Vagina (tissue), 2 donors: Measurements from ENCODE around the gene HSPA12A. TPM values are rescaled to one million over a fixed set of nuclear protein-coding genes. Genes with fewer than 3 reads are reported as not detected.

Source experiments
- DNase-seq, 2 donors: peaks; one replicate each; pipeline ENCODE4 v3.0.0-alpha.2; 2017; ENCODE audit errors: extremely low spot score in 2 of 2
- H3K27ac ChIP-seq: fragments of 200-600 bp; sonication (generic); one replicate; pipeline ENCODE4 v1.5.1; 2019
- H3K27me3 ChIP-seq: fragments of 200-600 bp; sonication (generic); one replicate; pipeline ENCODE4 v1.5.1; 2019
- H3K36me3 ChIP-seq, 2 donors: fragments of 200-600 bp; sonication (generic); one replicate each; pipeline ENCODE4 v1.5.1; 2017 to 2019
- H3K4me1 ChIP-seq: fragments of 200-600 bp; sonication (generic); one replicate; pipeline ENCODE4 v1.5.1; 2019
- H3K4me3 ChIP-seq, 2 donors: fragments of 200-600 bp; sonication (generic); 1 replicate in 1 of 2; 2 replicates in 1 of 2; pipeline ENCODE4 v1.5.1; 2016 to 2019
- H3K9me3 ChIP-seq: fragments of 200-600 bp; sonication (generic); one replicate; pipeline ENCODE4 v1.5.1; 2019
- POLR2A ChIP-seq, 2 donors: fragments of 450-650 bp; IDR thresholded peaks; one replicate each; pipeline ENCODE4 v1.6.1; 2017; ENCODE audit warnings: antibody characterized with exemption in 2 of 2, mild to moderate bottlenecking in 2 of 2, moderate library complexity in 2 of 2
- POLR2AphosphoS5 ChIP-seq, 2 donors: sonication (generic); formaldehyde crosslinking; IDR thresholded peaks; one replicate each; pipeline ENCODE4 v1.9.0; 2017; ENCODE audit warnings: antibody characterized with exemption in 2 of 2, mild to moderate bottlenecking in 2 of 2, low read depth in 1 of 2; ENCODE audit not compliant: insufficient read depth in 1 of 2
- intact Hi-C: fragments of 100-400 bp; cut with DNase I; formaldehyde crosslinking; loops from one replicate; pipeline ENCODE4 v1.15.1; 2023
- total RNA-seq: library from RNA; depleted of rRNA; stranded (reverse); fragments of >200 nt; gene quantifications from one replicate; pipeline ENCODE4 v1.2.3, GENCODE V29; 2016
- TF ChIP-seq, protein P1 (sequence below), 3 experiments: fragments of 450-650 bp in 2 of 3; fragments of 200-600 bp in 1 of 3; sonication (generic) in 1 of 3; IDR thresholded peaks; one replicate each; pipeline ENCODE4 v1.5.1; 2017 to 2019; ENCODE audit warnings: antibody characterized with exemption in 3 of 3, mild to moderate bottlenecking in 2 of 3, moderate library complexity in 2 of 3

Gene HSPA12A
- total RNA-seq, 1 donor from 2014 or later, result 28.7 TPM

DNA sequence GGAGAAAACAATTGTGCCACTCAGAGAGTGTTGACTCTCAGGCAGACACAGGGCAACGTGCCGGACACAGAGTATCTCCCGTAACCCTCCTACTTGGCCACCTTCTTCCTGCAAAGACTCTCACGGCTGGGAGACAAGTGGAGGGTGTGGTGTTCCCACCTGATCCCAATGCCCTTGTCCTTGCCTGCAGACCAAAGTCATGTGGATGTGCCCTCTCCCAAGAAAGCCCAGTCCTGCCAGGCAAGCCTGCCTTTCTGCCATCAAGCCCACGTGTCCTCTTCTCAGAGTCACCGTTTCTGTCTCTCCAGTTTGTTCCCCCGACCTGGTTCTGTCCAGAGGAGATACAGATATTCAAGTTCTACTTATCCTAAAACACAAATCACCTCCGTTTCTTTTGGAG lies 120.9 kb downstream of the HSPA12A start:
- intact Hi-C loops, result no loop called here
- Histone ChIP-seq H3K27ac (no peak overlapping the region), H3K36me3 (no peaks in the 10 kb centered on the region), H3K9me3 (no peaks in the 10 kb centered on the region), H3K27me3 (no peaks in the 10 kb centered on the region), H3K4me3 (no peak overlapping the region), H3K4me1 (no peaks in the 10 kb centered on the region)
- DNase-seq, result peak in 1 of 2 donors; percentile 64
- TF ChIP-seq, protein P1, sequence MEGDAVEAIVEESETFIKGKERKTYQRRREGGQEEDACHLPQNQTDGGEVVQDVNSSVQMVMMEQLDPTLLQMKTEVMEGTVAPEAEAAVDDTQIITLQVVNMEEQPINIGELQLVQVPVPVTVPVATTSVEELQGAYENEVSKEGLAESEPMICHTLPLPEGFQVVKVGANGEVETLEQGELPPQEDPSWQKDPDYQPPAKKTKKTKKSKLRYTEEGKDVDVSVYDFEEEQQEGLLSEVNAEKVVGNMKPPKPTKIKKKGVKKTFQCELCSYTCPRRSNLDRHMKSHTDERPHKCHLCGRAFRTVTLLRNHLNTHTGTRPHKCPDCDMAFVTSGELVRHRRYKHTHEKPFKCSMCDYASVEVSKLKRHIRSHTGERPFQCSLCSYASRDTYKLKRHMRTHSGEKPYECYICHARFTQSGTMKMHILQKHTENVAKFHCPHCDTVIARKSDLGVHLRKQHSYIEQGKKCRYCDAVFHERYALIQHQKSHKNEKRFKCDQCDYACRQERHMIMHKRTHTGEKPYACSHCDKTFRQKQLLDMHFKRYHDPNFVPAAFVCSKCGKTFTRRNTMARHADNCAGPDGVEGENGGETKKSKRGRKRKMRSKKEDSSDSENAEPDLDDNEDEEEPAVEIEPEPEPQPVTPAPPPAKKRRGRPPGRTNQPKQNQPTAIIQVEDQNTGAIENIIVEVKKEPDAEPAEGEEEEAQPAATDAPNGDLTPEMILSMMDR (IDR thresholded peaks at IDR 0.05), result no peak
- TF ChIP-seq POLR2A (IDR thresholded peaks at IDR 0.05) (no peak), POLR2AphosphoS5 (IDR thresholded peaks at IDR 0.05; ENCODE audit: insufficient read depth in 1 of 2, low read depth in 1 of 2) (no peak)

Other genes with a start within 250 kb of the HSPA12A start
- not detected for gene PNLIP, start 196.6 kb downstream of the HSPA12A start, total RNA-seq
- not detected for gene PNLIPRP1, start 151.6 kb downstream of the HSPA12A start, total RNA-seq
- not detected for gene PNLIPRP2, start 121.6 kb downstream of the HSPA12A start, total RNA-seq
- not detected for gene ENO4, start 106.9 kb upstream of the HSPA12A start, total RNA-seq